ENCODE results near the gene TMEM178B.

- TF ChIP-seq CTCF (IDR thresholded peaks at IDR 0.05) (no peak), POLR2A (IDR thresholded peaks at IDR 0.05) (no peak)
These were observed 169.5 kb downstream of the TMEM178B start for GRCh38 chr7:141243368-141243767.

All from thyroid gland (tissue), 4 donors.